ENCODE measurements around the gene RNF144A. TPM values are rescaled to one million over a fixed set of nuclear protein-coding genes. Genes with fewer than 3 reads are reported as not detected.
A peak's percentile ranks its signal among the peaks of the same experiment; 100 is the strongest.

RNF144A gene
- total and polyA plus RNA-seq, 2 experiments from 2014 or later, result 2.8 to 14.7 TPM

DNA sequence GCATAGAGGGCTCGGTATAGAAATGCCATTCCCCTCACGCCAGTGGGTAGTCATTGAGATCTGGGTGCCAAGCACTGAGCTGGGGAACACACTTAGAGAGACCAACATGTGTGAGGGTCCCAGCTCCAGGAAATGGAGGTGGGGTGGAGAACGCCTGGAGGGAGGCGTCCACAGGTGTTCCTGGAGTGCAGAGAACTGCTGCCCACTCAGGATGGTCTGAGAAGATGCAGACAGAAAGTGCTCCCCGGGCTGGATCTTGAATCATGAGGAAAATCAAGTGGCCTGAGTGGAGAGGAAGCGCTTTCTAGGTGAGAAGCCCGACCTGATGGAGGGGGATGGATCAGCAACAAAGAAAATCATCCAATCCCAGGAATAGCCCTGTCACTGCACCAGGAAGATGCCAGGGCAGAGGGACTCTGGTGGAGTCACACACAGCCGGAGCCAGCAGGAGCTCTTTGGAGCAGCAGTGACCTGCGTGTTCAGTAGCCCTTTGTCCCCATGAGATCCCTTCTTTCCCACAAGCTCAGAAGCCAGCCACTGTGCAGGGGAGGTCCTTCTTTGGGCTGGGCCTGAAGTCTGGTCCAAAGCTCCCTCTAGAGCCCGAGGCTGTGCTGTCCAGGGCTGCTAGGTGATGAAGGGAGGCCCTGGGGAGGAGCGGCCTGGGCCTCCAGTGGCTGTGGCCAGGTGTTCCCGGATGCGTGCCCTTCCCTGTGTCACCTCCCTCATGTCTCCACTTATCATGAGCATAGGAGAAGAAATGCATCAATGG, 112.3 kb downstream of the RNF144A start (continued):
- TF ChIP-seq, protein P1, sequence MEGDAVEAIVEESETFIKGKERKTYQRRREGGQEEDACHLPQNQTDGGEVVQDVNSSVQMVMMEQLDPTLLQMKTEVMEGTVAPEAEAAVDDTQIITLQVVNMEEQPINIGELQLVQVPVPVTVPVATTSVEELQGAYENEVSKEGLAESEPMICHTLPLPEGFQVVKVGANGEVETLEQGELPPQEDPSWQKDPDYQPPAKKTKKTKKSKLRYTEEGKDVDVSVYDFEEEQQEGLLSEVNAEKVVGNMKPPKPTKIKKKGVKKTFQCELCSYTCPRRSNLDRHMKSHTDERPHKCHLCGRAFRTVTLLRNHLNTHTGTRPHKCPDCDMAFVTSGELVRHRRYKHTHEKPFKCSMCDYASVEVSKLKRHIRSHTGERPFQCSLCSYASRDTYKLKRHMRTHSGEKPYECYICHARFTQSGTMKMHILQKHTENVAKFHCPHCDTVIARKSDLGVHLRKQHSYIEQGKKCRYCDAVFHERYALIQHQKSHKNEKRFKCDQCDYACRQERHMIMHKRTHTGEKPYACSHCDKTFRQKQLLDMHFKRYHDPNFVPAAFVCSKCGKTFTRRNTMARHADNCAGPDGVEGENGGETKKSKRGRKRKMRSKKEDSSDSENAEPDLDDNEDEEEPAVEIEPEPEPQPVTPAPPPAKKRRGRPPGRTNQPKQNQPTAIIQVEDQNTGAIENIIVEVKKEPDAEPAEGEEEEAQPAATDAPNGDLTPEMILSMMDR (conservative IDR thresholded peaks at IDR 0.05; ENCODE audit: low read depth in 2 of 2), result 0 out of 4 replicates have a peak, but pooled peaks of 1 of the 2 experiments have one; percentile 23

- Histone ChIP-seq H3K36me3 (ENCODE audit: insufficient read depth) (no peaks in the 10 kb centered on the region), H3K9me2 (ENCODE audit: insufficient read depth) (no peaks in the 10 kb centered on the region), H2AFZ (no peak overlapping the region), H4K20me1 (replicated peaks; ENCODE audit: insufficient read depth) (no peaks in the 10 kb centered on the region), H3K4me3 (no peak overlapping the region), H3K27me3 (ENCODE audit: insufficient read depth) (no peaks in the 10 kb centered on the region), H3K4me2 (no peak overlapping the region), H3K4me1 (ENCODE audit: insufficient read depth) (no peaks in the 10 kb centered on the region), H3K27ac (ENCODE audit: low read depth) (no peak overlapping the region), H3K79me2 (replicated peaks; ENCODE audit: insufficient read depth) (no peaks in the 10 kb centered on the region), H3F3A (replicated peaks; ENCODE audit: low read depth) (no peaks in the 10 kb centered on the region)
- Mint-ChIP-seq H3K4me1 (no peaks in the 10 kb centered on the region; the same call in 2 of the 3 replicates), H3K27ac (no peak overlapping the region), H3K27me3 (ENCODE audit: insufficient read depth, low read depth, poor library complexity) (no peaks in the 10 kb centered on the region), H3K36me3 (ENCODE audit: low read depth) (peaks cover 10% of the 10 kb centered on the region; the same call in 2 of the 3 replicates), H3K4me3 (no peak overlapping the region), H3K9me3 (no peaks in the 10 kb centered on the region)
- no peak for ATAC-seq
- no peak for TF ChIP-seq NANOG (IDR thresholded peaks at IDR 0.05; ENCODE audit: borderline replicate concordance)
- TF ChIP-seq, protein P2, sequence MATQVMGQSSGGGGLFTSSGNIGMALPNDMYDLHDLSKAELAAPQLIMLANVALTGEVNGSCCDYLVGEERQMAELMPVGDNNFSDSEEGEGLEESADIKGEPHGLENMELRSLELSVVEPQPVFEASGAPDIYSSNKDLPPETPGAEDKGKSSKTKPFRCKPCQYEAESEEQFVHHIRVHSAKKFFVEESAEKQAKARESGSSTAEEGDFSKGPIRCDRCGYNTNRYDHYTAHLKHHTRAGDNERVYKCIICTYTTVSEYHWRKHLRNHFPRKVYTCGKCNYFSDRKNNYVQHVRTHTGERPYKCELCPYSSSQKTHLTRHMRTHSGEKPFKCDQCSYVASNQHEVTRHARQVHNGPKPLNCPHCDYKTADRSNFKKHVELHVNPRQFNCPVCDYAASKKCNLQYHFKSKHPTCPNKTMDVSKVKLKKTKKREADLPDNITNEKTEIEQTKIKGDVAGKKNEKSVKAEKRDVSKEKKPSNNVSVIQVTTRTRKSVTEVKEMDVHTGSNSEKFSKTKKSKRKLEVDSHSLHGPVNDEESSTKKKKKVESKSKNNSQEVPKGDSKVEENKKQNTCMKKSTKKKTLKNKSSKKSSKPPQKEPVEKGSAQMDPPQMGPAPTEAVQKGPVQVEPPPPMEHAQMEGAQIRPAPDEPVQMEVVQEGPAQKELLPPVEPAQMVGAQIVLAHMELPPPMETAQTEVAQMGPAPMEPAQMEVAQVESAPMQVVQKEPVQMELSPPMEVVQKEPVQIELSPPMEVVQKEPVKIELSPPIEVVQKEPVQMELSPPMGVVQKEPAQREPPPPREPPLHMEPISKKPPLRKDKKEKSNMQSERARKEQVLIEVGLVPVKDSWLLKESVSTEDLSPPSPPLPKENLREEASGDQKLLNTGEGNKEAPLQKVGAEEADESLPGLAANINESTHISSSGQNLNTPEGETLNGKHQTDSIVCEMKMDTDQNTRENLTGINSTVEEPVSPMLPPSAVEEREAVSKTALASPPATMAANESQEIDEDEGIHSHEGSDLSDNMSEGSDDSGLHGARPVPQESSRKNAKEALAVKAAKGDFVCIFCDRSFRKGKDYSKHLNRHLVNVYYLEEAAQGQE (IDR thresholded peaks at IDR 0.05; ENCODE audit: unreplicated experiment), result no peak
- no peak for TF ChIP-seq JUNB (IDR thresholded peaks at IDR 0.05; ENCODE audit: unreplicated experiment)
- TF ChIP-seq, protein P3, sequence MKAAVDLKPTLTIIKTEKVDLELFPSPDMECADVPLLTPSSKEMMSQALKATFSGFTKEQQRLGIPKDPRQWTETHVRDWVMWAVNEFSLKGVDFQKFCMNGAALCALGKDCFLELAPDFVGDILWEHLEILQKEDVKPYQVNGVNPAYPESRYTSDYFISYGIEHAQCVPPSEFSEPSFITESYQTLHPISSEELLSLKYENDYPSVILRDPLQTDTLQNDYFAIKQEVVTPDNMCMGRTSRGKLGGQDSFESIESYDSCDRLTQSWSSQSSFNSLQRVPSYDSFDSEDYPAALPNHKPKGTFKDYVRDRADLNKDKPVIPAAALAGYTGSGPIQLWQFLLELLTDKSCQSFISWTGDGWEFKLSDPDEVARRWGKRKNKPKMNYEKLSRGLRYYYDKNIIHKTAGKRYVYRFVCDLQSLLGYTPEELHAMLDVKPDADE (IDR thresholded peaks at IDR 0.05), result no peak
- no peak for TF ChIP-seq CREB1 (CRISPR knock-in tag; IDR thresholded peaks at IDR 0.05; ENCODE audit: low read depth)
- TF ChIP-seq STAT1 (IDR thresholded peaks at IDR 0.05; ENCODE audit: unreplicated experiment), result no peak
- no peak for TF ChIP-seq ZNF462 (CRISPR knock-in tag; IDR thresholded peaks at IDR 0.05)
- TF ChIP-seq EZH2phosphoT487 (IDR thresholded peaks at IDR 0.05; ENCODE audit: unreplicated experiment), result no peak
- TF ChIP-seq ZNF331 (CRISPR knock-in tag; IDR thresholded peaks at IDR 0.05; ENCODE audit: low read depth), result no peak
- no peak for DNase-seq (ENCODE audit: low spot score)
Measured at GRCh38 chr2:7030810-7031209, 113.6 kb downstream of the RNF144A start.
